Activated naive CD8-positive, alpha-beta T cell treated with anti-CD3 and anti-CD28 coated beads for 36 hours (primary cell): ENCODE data around the gene HECW1. TPM values are rescaled to one million over a fixed set of nuclear protein-coding genes. Genes with fewer than 3 reads are reported as not detected.
A peak's percentile ranks its signal among the peaks of the same experiment; 100 is the strongest.

Source experiments
- DNase-seq: peaks from one replicate; pipeline ENCODE4 v3.0.0; 2021
- H3K27ac Mint-ChIP-seq: one replicate; pipeline ENCODE4 v1.8.0; 2022; ENCODE audit warnings: mild to moderate bottlenecking, moderate library complexity, mixed read lengths
- H3K27me3 Mint-ChIP-seq: one replicate; pipeline ENCODE4 v1.8.0; 2022; ENCODE audit warnings: mild to moderate bottlenecking, mixed read lengths
- H3K36me3 Mint-ChIP-seq: one replicate; pipeline ENCODE4 v1.8.0; 2021; ENCODE audit warnings: mild to moderate bottlenecking, mixed read lengths
- H3K4me1 Mint-ChIP-seq: one replicate; pipeline ENCODE4 v1.8.0; 2021; ENCODE audit warnings: mixed read lengths
- H3K4me3 Mint-ChIP-seq: one replicate; pipeline ENCODE4 v1.8.0; 2022; ENCODE audit warnings: mild to moderate bottlenecking, moderate library complexity, mixed read lengths
- H3K9me3 Mint-ChIP-seq: one replicate; pipeline ENCODE4 v1.8.0; 2022; ENCODE audit warnings: mixed read lengths
- total RNA-seq, 2 experiments: library from RNA; stranded (reverse); gene quantifications; one replicate each; pipeline ENCODE4 v1.2.3, GENCODE V29; 2021

HECW1 gene
- total RNA-seq, 2 experiments from 2014 or later: not detected

GRCh38 chr7:43501870-43502269 is 389.4 kb downstream of the HECW1 start:
- H3K4me3 Mint-ChIP-seq: no peak overlapping the region
- no peak for DNase-seq
- no peaks in the 10 kb centered on the region for H3K27me3 Mint-ChIP-seq
- H3K36me3 Mint-ChIP-seq: no peaks in the 10 kb centered on the region
- no peaks in the 10 kb centered on the region for H3K9me3 Mint-ChIP-seq
- no peaks in the 10 kb centered on the region for H3K4me1 Mint-ChIP-seq
- no peak overlapping the region for H3K27ac Mint-ChIP-seq

GRCh38 chr7:43502941-43503340 is 390.5 kb downstream of the HECW1 start:
- H3K27me3 Mint-ChIP-seq: no peaks in the 10 kb centered on the region

DNA sequence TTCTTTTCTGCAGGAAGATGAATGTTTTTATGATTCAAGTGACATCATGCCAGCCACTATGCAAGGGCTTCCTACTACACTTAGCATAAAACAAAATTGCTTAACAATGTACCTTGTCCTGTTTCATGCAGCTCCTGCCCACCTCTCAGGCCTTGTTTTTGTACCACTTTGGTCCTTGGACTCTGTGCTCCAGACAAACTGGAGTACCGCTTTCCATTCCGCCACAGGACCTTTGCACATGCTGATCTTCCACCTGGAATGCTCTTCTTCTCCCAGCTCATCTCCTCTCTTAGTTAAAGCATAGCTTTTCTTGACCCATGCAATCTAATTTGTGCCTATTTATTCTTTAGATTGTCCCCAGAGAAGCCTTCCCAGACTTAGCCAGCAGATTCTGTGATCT is 393.0 kb downstream of the HECW1 start:
- Mint-ChIP-seq H3K27ac (no peak overlapping the region), H3K4me3 (no peak overlapping the region), H3K4me1 (no peaks in the 10 kb centered on the region), H3K27me3 (no peaks in the 10 kb centered on the region), H3K36me3 (no peaks in the 10 kb centered on the region), H3K9me3 (no peaks in the 10 kb centered on the region)
- no peak for DNase-seq

More at GRCh38 chr7:43502941-43503340, 390.5 kb downstream of the HECW1 start:
- no peaks in the 10 kb centered on the region for H3K9me3 Mint-ChIP-seq
- no peak for DNase-seq
- no peaks in the 10 kb centered on the region for H3K36me3 Mint-ChIP-seq
- H3K4me1 Mint-ChIP-seq: no peaks in the 10 kb centered on the region
- no peak overlapping the region for H3K27ac Mint-ChIP-seq
- H3K4me3 Mint-ChIP-seq: no peak overlapping the region

DNA sequence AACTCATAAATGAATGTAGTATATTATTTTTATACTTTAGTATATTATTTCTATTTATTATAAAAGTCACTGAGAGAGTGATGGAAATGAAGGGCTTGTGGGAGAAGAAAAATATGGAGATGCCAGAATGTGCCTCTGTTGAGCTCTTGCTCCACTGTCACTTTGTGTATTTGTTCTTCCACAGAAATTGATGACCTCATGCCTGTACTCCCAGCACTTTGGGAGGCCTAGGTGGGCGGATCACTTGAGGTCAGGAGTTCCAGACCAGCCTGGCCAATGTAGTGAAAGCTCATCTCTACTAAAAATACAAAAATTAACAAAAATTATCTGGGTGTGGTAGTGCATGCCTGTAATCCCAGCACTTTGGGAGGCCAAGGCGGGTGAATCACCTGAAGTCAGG is 394.0 kb downstream of the HECW1 start:
- no peak overlapping the region for H3K27ac Mint-ChIP-seq

DNA sequence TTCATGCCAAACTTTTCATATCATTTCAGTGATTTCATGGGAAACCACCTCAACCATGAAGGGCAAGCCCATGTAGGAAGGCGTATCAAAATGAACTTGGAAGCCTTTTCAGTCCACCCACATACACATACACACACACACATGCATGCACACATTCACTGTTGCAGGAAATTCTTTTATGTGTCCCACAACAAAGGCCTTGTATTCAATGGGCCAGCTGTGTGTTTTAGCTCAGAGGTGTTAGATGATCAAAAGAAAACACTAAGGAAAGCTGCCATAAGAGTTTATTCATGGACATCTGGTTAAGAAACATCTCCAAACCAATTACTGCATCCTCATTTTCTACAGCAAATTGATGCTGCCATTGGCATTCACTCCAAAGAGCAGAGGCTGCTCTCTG is 396.0 kb downstream of the HECW1 start:
- Mint-ChIP-seq H3K27ac (no peak overlapping the region), H3K9me3 (no peaks in the 10 kb centered on the region), H3K4me1 (peaks cover 7% of the 10 kb centered on the region), H3K4me3 (no peak overlapping the region), H3K27me3 (peaks cover 9% of the 10 kb centered on the region), H3K36me3 (no peaks in the 10 kb centered on the region)
- DNase-seq: no peak

More for the DNA sequence above, 394.0 kb downstream of the HECW1 start:
- Mint-ChIP-seq H3K27me3 (no peaks in the 10 kb centered on the region), H3K36me3 (no peaks in the 10 kb centered on the region), H3K4me1 (no peaks in the 10 kb centered on the region), H3K4me3 (no peak overlapping the region), H3K9me3 (no peaks in the 10 kb centered on the region)
- no peak for DNase-seq

- H3K9me3 Mint-ChIP-seq: no peaks in the 10 kb centered on the region
- peaks cover 9% of the 10 kb centered on the region for H3K27me3 Mint-ChIP-seq
- no peak overlapping the region for H3K4me3 Mint-ChIP-seq
- no peak overlapping the region for H3K27ac Mint-ChIP-seq
- H3K36me3 Mint-ChIP-seq: no peaks in the 10 kb centered on the region
- DNase-seq: no peak
- peaks cover 9% of the 10 kb centered on the region for H3K4me1 Mint-ChIP-seq
Observed at GRCh38 chr7:43509906-43510305, 397.5 kb downstream of the HECW1 start.

- no peak overlapping the region for H3K27ac Mint-ChIP-seq
- H3K4me3 Mint-ChIP-seq: no peak overlapping the region
- peaks cover 15% of the 10 kb centered on the region for H3K27me3 Mint-ChIP-seq
- H3K4me1 Mint-ChIP-seq: peaks cover 9% of the 10 kb centered on the region
- H3K36me3 Mint-ChIP-seq: no peaks in the 10 kb centered on the region
- H3K9me3 Mint-ChIP-seq: no peaks in the 10 kb centered on the region
- no peak for DNase-seq
Observed at GRCh38 chr7:43511029-43511428, 398.6 kb downstream of the HECW1 start.

GRCh38 chr7:43511769-43512515 is 399.5 kb downstream of the HECW1 start:
- H3K4me1 Mint-ChIP-seq: peaks cover 11% of the 10 kb centered on the region

GRCh38 chr7:43513251-43513650 is 400.8 kb downstream of the HECW1 start:
- Mint-ChIP-seq H3K4me1 (peaks cover 16% of the 10 kb centered on the region), H3K4me3 (no peak overlapping the region)

More at GRCh38 chr7:43511769-43512515, 399.5 kb downstream of the HECW1 start:
- Mint-ChIP-seq H3K36me3 (no peaks in the 10 kb centered on the region), H3K9me3 (no peaks in the 10 kb centered on the region), H3K27me3 (peaks cover 20% of the 10 kb centered on the region), H3K27ac (no peak overlapping the region), H3K4me3 (no peak overlapping the region)
- DNase-seq: no peak

GRCh38 chr7:43516581-43517342 is 404.3 kb downstream of the HECW1 start:
- Mint-ChIP-seq H3K36me3 (no peaks in the 10 kb centered on the region), H3K4me1 (peaks cover 16% of the 10 kb centered on the region), H3K9me3 (no peaks in the 10 kb centered on the region), H3K27ac (peak overlapping the region; percentile 43), H3K4me3 (no peak overlapping the region), H3K27me3 (peaks cover 20% of the 10 kb centered on the region)
- no peak for DNase-seq

More at GRCh38 chr7:43513251-43513650, 400.8 kb downstream of the HECW1 start:
- H3K27ac Mint-ChIP-seq: no peak overlapping the region
- no peak for DNase-seq
- H3K36me3 Mint-ChIP-seq: no peaks in the 10 kb centered on the region
- H3K9me3 Mint-ChIP-seq: no peaks in the 10 kb centered on the region
- H3K27me3 Mint-ChIP-seq: peaks cover 20% of the 10 kb centered on the region

GRCh38 chr7:43517464-43517863 is 405.0 kb downstream of the HECW1 start:
- Mint-ChIP-seq H3K4me3 (no peak overlapping the region), H3K27ac (no peak overlapping the region), H3K9me3 (no peaks in the 10 kb centered on the region), H3K4me1 (peaks cover 14% of the 10 kb centered on the region), H3K36me3 (no peaks in the 10 kb centered on the region), H3K27me3 (peaks cover 16% of the 10 kb centered on the region)
- no peak for DNase-seq

GRCh38 chr7:43520201-43520600 is 407.8 kb downstream of the HECW1 start:
- DNase-seq: no peak
- no peaks in the 10 kb centered on the region for H3K9me3 Mint-ChIP-seq
- no peak overlapping the region for H3K4me3 Mint-ChIP-seq
- no peaks in the 10 kb centered on the region for H3K36me3 Mint-ChIP-seq
- H3K27me3 Mint-ChIP-seq: peaks cover 10% of the 10 kb centered on the region
- peaks cover 7% of the 10 kb centered on the region for H3K4me1 Mint-ChIP-seq
- H3K27ac Mint-ChIP-seq: no peak overlapping the region

- Mint-ChIP-seq H3K36me3 (no peaks in the 10 kb centered on the region), H3K4me1 (no peaks in the 10 kb centered on the region), H3K4me3 (no peak overlapping the region), H3K9me3 (no peaks in the 10 kb centered on the region), H3K27me3 (peaks cover 5% of the 10 kb centered on the region), H3K27ac (no peak overlapping the region)
- no peak for DNase-seq
Observed at GRCh38 chr7:43522406-43523156, 410.1 kb downstream of the HECW1 start.

DNA sequence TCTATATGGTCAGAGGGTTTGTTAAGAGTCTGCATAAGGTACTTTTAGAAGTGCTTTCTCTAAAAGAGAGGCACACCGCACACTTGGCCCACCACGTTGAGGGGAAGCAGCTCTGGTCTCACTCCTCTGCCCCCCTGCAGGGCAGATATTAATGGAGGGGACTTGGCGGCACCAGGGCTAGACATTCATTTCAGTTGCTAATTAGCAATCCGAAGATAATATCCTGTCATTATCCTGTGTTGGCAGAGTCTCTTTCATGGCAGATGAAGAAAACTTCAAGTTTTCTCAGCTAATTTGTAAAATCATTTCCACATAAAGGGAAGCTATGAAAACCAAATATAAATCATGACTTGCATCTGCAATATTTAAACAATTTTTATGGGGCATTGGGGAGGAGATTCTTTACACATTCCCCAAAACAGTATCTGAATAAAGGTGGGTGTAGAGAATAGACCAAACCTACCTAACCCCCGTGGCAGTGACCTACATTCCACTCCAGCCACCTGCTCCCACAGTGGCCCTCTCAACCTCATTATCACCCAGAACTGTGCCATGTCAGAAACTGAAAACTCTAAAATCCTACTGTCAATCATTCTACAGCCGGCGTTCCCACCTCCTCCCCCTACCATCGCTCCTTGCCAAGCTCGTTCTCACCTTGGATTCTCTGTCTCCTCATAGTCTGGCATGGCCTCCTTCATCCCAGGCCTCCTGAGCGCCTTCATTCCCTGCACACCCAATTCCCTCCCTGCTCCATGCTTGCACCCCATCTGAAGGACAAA is 416.3 kb downstream of the HECW1 start:
- no peak for DNase-seq
- Mint-ChIP-seq H3K9me3 (no peaks in the 10 kb centered on the region), H3K36me3 (no peaks in the 10 kb centered on the region), H3K4me1 (no peaks in the 10 kb centered on the region), H3K27me3 (peaks cover 5% of the 10 kb centered on the region), H3K27ac (no peak overlapping the region), H3K4me3 (no peak overlapping the region)
